Fibroblast of lung (primary cell): ENCODE data around the gene NRBF2. TPM values are rescaled to one million over a fixed set of nuclear protein-coding genes. Genes with fewer than 3 reads are reported as not detected.

ENCODE experiments used
- DNase-seq, 2 donors: peaks; one replicate each; pipeline versions ENCODE4 v3.0.0 to v3.0.0-alpha.2; 2010; ENCODE audit warnings: low read depth in 2 of 2
- H2AFZ ChIP-seq: 2 replicates; pipeline ENCODE4 v1.5.1; 2012; ENCODE audit warnings: low read length, control low read depth, inconsistent platforms
- H3K27ac ChIP-seq: 2 replicates; pipeline ENCODE4 v1.5.1; 2011; ENCODE audit warnings: low read length, control low read depth; ENCODE audit not compliant: insufficient read depth
- H3K27me3 ChIP-seq: 2 replicates; pipeline ENCODE4 v1.5.1; 2011; ENCODE audit warnings: mild to moderate bottlenecking, low read length; ENCODE audit not compliant: control insufficient read depth, insufficient read depth
- H3K36me3 ChIP-seq: 2 replicates; pipeline ENCODE4 v1.5.1; 2011; ENCODE audit warnings: low read length; ENCODE audit not compliant: control insufficient read depth, insufficient read depth
- H3K4me1 ChIP-seq: 2 replicates; pipeline ENCODE4 v1.5.1; 2011; ENCODE audit warnings: low read length; ENCODE audit not compliant: control insufficient read depth, insufficient read depth; ENCODE audit errors: extremely low read depth
- H3K4me2 ChIP-seq: 2 replicates; pipeline ENCODE4 v1.5.1; 2011; ENCODE audit warnings: low read length, control low read depth; ENCODE audit not compliant: insufficient read depth; ENCODE audit errors: extremely low read depth
- H3K4me3 ChIP-seq, 4 experiments: fragments of 200-600 bp in 1 of 4; sonication (generic) in 1 of 4; replicated peaks in 1 of 4; 2 replicates each; pipeline ENCODE4 v1.5.1; 2011 to 2016; ENCODE audit warnings: low read length in 4 of 4, low read depth in 3 of 4, mild to moderate bottlenecking in 3 of 4, control low read depth in 2 of 4, inconsistent platforms in 1 of 4, mixed read lengths in 1 of 4; ENCODE audit not compliant: insufficient read depth in 1 of 4; ENCODE audit errors: control extremely low read depth in 1 of 4
- H3K79me2 ChIP-seq: 2 replicates; pipeline ENCODE4 v1.5.1; 2012; ENCODE audit warnings: mild to moderate bottlenecking, low read length, inconsistent platforms; ENCODE audit not compliant: control insufficient read depth, insufficient read depth
- H3K9ac ChIP-seq: 2 replicates; pipeline ENCODE4 v1.5.1; 2011; ENCODE audit warnings: mild to moderate bottlenecking, low read length, control low read depth; ENCODE audit not compliant: insufficient read depth
- H3K9me3 ChIP-seq: 2 replicates; pipeline ENCODE4 v1.5.1; 2012; ENCODE audit warnings: low read depth, low read length; ENCODE audit not compliant: control insufficient read depth, insufficient read depth
- H4K20me1 ChIP-seq: 2 replicates; pipeline ENCODE4 v1.5.1; 2011; ENCODE audit warnings: low read length; ENCODE audit not compliant: control insufficient read depth, insufficient read depth; ENCODE audit errors: extremely low read depth
- CTCF ChIP-seq, 2 donors: IDR thresholded peaks in 1 of 2; conservative IDR thresholded peaks in 1 of 2; 1 replicate in 1 of 2; 2 replicates in 1 of 2; pipeline ENCODE4 v1.5.1; 2011 to 2012; ENCODE audit warnings: low read length in 2 of 2, control low read depth in 1 of 2, inconsistent platforms in 1 of 2, low read depth in 1 of 2, mild to moderate bottlenecking in 1 of 2
- EZH2 ChIP-seq: IDR thresholded peaks from 2 replicates; pipeline ENCODE4 v1.5.1; 2012; ENCODE audit warnings: low read length, control low read depth, mild to moderate bottlenecking; ENCODE audit errors: missing control alignments
- polyA plus RNA-seq, 2 donors: library from polyadenylated mRNA; depleted of rRNA in 1 of 2; stranded (reverse) in 1 of 2; unstranded in 1 of 2; fragments of >200 nt; gene quantifications; 2 replicates each; pipeline ENCODE4 v1.2.1, GENCODE V29; 2011 to 2012; ENCODE audit warnings: missing spikeins in 1 of 2
- total RNA-seq: library from RNA; depleted of rRNA; stranded (reverse); fragments of >200 nt; gene quantifications from 2 replicates; pipeline ENCODE4 v1.2.1, GENCODE V29; 2014

The NRBF2 gene
- total and polyA plus RNA-seq, 2 donors (not counting 1 experiment from before 2014, with no cell fraction given): 36.0 to 49.2 TPM

- H3K27ac ChIP-seq: no peak overlapping the region
- no peaks in the 10 kb centered on the region for H3K79me2 ChIP-seq
- H3K36me3 ChIP-seq: no peaks in the 10 kb centered on the region
- no peaks in the 10 kb centered on the region for H3K27me3 ChIP-seq
- H2AFZ ChIP-seq: no peak overlapping the region
- H4K20me1 ChIP-seq: no peaks in the 10 kb centered on the region
- H3K4me3 ChIP-seq: no peak overlapping the region
- H3K9ac ChIP-seq: no peak overlapping the region
- no peak overlapping the region for H3K4me2 ChIP-seq
- TF ChIP-seq EZH2 (no peak), CTCF (conservative IDR thresholded peaks at IDR 0.05 in 1 of 2, IDR thresholded peaks at IDR 0.05 in 1 of 2; ENCODE audit: low read depth in 1 of 2, low read length in 2 of 2) (no peak)
- peaks cover 2% of the 10 kb centered on the region for H3K4me1 ChIP-seq
- H3K9me3 ChIP-seq: no peaks in the 10 kb centered on the region
- no peak for DNase-seq
Observed at GRCh38 chr10:63107943-63108437, 25.1 kb upstream of the NRBF2 start.

- Histone ChIP-seq H3K9ac (no peak overlapping the region), H3K36me3 (no peaks in the 10 kb centered on the region), H3K27me3 (no peaks in the 10 kb centered on the region), H4K20me1 (no peaks in the 10 kb centered on the region), H3K27ac (no peak overlapping the region), H3K4me3 (no peak overlapping the region), H3K4me1 (peaks cover 9% of the 10 kb centered on the region), H3K9me3 (no peaks in the 10 kb centered on the region), H2AFZ (no peak overlapping the region), H3K79me2 (no peaks in the 10 kb centered on the region), H3K4me2 (no peak overlapping the region)
- TF ChIP-seq CTCF (conservative IDR thresholded peaks at IDR 0.05 in 1 of 2, IDR thresholded peaks at IDR 0.05 in 1 of 2; ENCODE audit: low read depth in 1 of 2, low read length in 2 of 2) (no peak), EZH2 (no peak)
- DNase-seq: no peak
Observed at GRCh38 chr10:63110940-63111339, 22.2 kb upstream of the NRBF2 start.

DNA sequence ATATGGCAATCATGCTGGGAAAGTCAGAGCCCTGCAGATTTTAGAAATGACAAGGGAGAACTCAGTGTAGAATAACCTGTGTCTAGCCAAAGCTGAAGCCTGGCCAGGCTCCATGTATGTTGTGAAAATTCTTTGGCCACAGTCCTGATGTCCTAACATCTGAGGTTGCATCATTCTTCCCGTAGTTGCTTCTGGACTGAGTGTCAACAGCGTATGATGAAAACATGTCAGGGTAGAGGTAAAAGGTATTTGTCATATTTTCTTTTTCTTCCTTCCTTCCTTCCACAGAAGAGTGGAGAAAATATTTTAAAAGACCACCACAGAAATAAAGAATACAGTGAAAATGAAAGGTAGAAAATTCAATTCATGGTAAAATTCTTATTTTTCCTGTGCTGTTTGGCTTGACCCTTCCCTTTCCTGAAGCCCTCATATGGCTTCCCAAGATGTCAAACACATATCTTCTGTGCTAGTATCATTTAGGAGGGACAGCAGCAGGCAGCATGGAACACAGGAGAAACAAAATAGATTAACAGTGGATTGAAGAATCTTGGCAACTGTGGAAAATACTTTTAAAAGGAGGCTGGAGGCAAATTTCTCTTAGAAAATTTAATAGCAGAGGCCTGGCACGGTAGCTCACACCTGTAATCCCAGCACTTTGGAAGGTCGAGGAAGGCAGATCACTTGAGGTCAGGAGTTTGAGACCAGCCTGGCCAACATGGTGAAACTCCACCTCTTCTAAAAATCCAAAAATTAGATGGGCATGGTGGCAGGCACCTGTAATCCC lies 18.9 kb upstream of the NRBF2 start:
- no peaks in the 10 kb centered on the region for H4K20me1 ChIP-seq
- H3K4me1 ChIP-seq: peaks cover 7% of the 10 kb centered on the region
- no peaks in the 10 kb centered on the region for H3K79me2 ChIP-seq
- H2AFZ ChIP-seq: no peak overlapping the region
- no peaks in the 10 kb centered on the region for H3K36me3 ChIP-seq
- no peak overlapping the region for H3K27ac ChIP-seq
- TF ChIP-seq EZH2 (no peak), CTCF (conservative IDR thresholded peaks at IDR 0.05 in 1 of 2, IDR thresholded peaks at IDR 0.05 in 1 of 2; ENCODE audit: low read depth in 1 of 2, low read length in 2 of 2) (no peak)
- peak; percentile 87 to 97 for DNase-seq
- H3K4me3 ChIP-seq: no peak overlapping the region
- H3K27me3 ChIP-seq: no peaks in the 10 kb centered on the region
- H3K9me3 ChIP-seq: no peaks in the 10 kb centered on the region
- H3K9ac ChIP-seq: no peak overlapping the region
- H3K4me2 ChIP-seq: peak overlapping the region; percentile 15
